Mucosa of rectum (tissue), 2 donors: ENCODE measurements around the gene ZFAND2A.
"Not testable (repeated sequence)": the region's sequence is repeated elsewhere in the genome, so short reads cannot be mapped to it uniquely, and the experiment has no call there.

Source experiments
- H3K27ac ChIP-seq, 2 donors: one replicate each; pipeline ENCODE4 v1.7.0; 2013; ENCODE audit warnings: inconsistent platforms in 2 of 2, low read depth in 2 of 2, low read length in 2 of 2
- H3K27me3 ChIP-seq, 2 donors: one replicate each; pipeline ENCODE4 v1.7.0; 2013; ENCODE audit warnings: low read length in 2 of 2; ENCODE audit not compliant: control insufficient read depth in 2 of 2, insufficient read depth in 2 of 2
- H3K36me3 ChIP-seq, 2 donors: one replicate each; pipeline ENCODE4 v1.7.0; 2013; ENCODE audit warnings: low read length in 2 of 2; ENCODE audit not compliant: control insufficient read depth in 2 of 2, insufficient read depth in 2 of 2
- H3K4me1 ChIP-seq, 2 donors: one replicate each; pipeline ENCODE4 v1.7.0; 2013; ENCODE audit warnings: low read length in 2 of 2, mild to moderate bottlenecking in 1 of 2; ENCODE audit not compliant: control insufficient read depth in 2 of 2, insufficient read depth in 2 of 2
- H3K4me3 ChIP-seq, 2 donors: one replicate each; pipeline ENCODE4 v1.7.0; 2013; ENCODE audit warnings: low read length in 2 of 2
- H3K9ac ChIP-seq, 2 donors: one replicate each; pipeline ENCODE4 v1.7.0; 2013; ENCODE audit warnings: low read length in 2 of 2, low read depth in 1 of 2, mild to moderate bottlenecking in 1 of 2
- H3K9me3 ChIP-seq, 2 donors: one replicate each; pipeline ENCODE4 v1.7.0; 2013; ENCODE audit warnings: low read length in 2 of 2; ENCODE audit not compliant: control insufficient read depth in 2 of 2
- donor health status: healthy.
- donor health status: Normal muscosa, but diverticular disease.

The ZFAND2A gene

GRCh38 chr7:1123715-1124114 lies 36.3 kb downstream of the ZFAND2A start:
- no peak overlapping the region for H3K4me3 ChIP-seq
- no peak overlapping the region for H3K9ac ChIP-seq
- H3K27me3 ChIP-seq: no peaks in the 10 kb centered on the region
- H3K4me1 ChIP-seq: peaks cover 0 to 4% of the 10 kb centered on the region in 2 donors
- H3K36me3 ChIP-seq: peaks cover 0 to 7% of the 10 kb centered on the region in 2 donors
- peak overlapping the region in 1 of 2 donors; percentile 22 for H3K27ac ChIP-seq
- no peaks in the 10 kb centered on the region for H3K9me3 ChIP-seq

- Histone ChIP-seq H3K4me3 (no peak overlapping the region), H3K27ac (no peak overlapping the region), H3K9ac (no peak overlapping the region), H3K36me3 (peaks cover 0 to 7% of the 10 kb centered on the region in 2 donors), H3K9me3 (no peaks in the 10 kb centered on the region), H3K27me3 (no peaks in the 10 kb centered on the region), H3K4me1 (peaks cover 0 to 4% of the 10 kb centered on the region in 2 donors)
These were observed 37.0 kb downstream of the ZFAND2A start for GRCh38 chr7:1122832-1123501.

- Histone ChIP-seq H3K27ac (no peak overlapping the region), H3K9ac (no peak overlapping the region), H3K4me3 (no peak overlapping the region), H3K36me3 (peaks cover 0 to 7% of the 10 kb centered on the region in 2 donors), H3K4me1 (peaks cover 0 to 4% of the 10 kb centered on the region in 2 donors), H3K9me3 (no peaks in the 10 kb centered on the region), H3K27me3 (no peaks in the 10 kb centered on the region)
These were observed 37.8 kb downstream of the ZFAND2A start for GRCh38 chr7:1121886-1122831.

GRCh38 chr7:1121476-1121875 lies 38.5 kb downstream of the ZFAND2A start:
- Histone ChIP-seq H3K9me3 (no peaks in the 10 kb centered on the region), H3K27ac (no peak overlapping the region), H3K4me1 (peaks cover 0 to 4% of the 10 kb centered on the region in 2 donors), H3K27me3 (no peaks in the 10 kb centered on the region), H3K36me3 (peaks cover 0 to 1% of the 10 kb centered on the region in 2 donors), H3K9ac (no peak overlapping the region), H3K4me3 (no peak overlapping the region)

- Histone ChIP-seq H3K4me3 (no peak overlapping the region), H3K9ac (no peak overlapping the region), H3K27ac (no peak overlapping the region), H3K4me1 (peaks cover 0 to 4% of the 10 kb centered on the region in 2 donors), H3K9me3 (no peaks in the 10 kb centered on the region), H3K36me3 (no peaks in the 10 kb centered on the region), H3K27me3 (no peaks in the 10 kb centered on the region)
These were observed 39.2 kb downstream of the ZFAND2A start for GRCh38 chr7:1120791-1121190.

GRCh38 chr7:1119201-1119600 lies 40.8 kb downstream of the ZFAND2A start:
- no peak overlapping the region for H3K4me3 ChIP-seq
- H3K9ac ChIP-seq: no peak overlapping the region

GRCh38 chr7:1117321-1117928 lies 42.6 kb downstream of the ZFAND2A start:
- Histone ChIP-seq H3K36me3 (no peaks in the 10 kb centered on the region), H3K9me3 (no peaks in the 10 kb centered on the region), H3K4me1 (no peaks in the 10 kb centered on the region), H3K9ac (no peak overlapping the region), H3K27ac (no peak overlapping the region), H3K27me3 (no peaks in the 10 kb centered on the region), H3K4me3 (no peak overlapping the region)

More at GRCh38 chr7:1119201-1119600, 40.8 kb downstream of the ZFAND2A start:
- Histone ChIP-seq H3K9me3 (no peaks in the 10 kb centered on the region), H3K27me3 (no peaks in the 10 kb centered on the region), H3K27ac (no peak overlapping the region), H3K4me1 (no peaks in the 10 kb centered on the region), H3K36me3 (no peaks in the 10 kb centered on the region)

- not testable (repeated sequence) for H3K9ac ChIP-seq, H3K9me3 ChIP-seq, H3K4me1 ChIP-seq, H3K27me3 ChIP-seq, H3K27ac ChIP-seq, H3K4me3 ChIP-seq, H3K36me3 ChIP-seq
These were observed 43.5 kb downstream of the ZFAND2A start for GRCh38 chr7:1116383-1117008.

- not testable (repeated sequence) for H3K36me3 ChIP-seq, H3K4me1 ChIP-seq, H3K27ac ChIP-seq, H3K9me3 ChIP-seq, H3K27me3 ChIP-seq, H3K9ac ChIP-seq, H3K4me3 ChIP-seq
These were observed 44.6 kb downstream of the ZFAND2A start for GRCh38 chr7:1115171-1116045.
